K562 (cell line): Measurements from ENCODE around the gene SLC6A9. TPM values are rescaled to one million over a fixed set of nuclear protein-coding genes. Genes with fewer than 3 reads are reported as not detected.
A peak's percentile ranks its signal among the peaks of the same experiment; 100 is the strongest.

Experiments used
- ESRRA ChIP-seq: fragments of 450-650 bp; IDR thresholded peaks from 2 replicates; pipeline ENCODE4 v1.6.1; 2014; ENCODE audit warnings: low read depth, mild to moderate bottlenecking, moderate library complexity, borderline replicate concordance
- JUNB ChIP-seq: fragments of 450-650 bp; formaldehyde crosslinking; conservative IDR thresholded peaks from 2 replicates; pipeline ENCODE4 v1.4.0; 2020; ENCODE audit warnings: mild to moderate bottlenecking
- MIER1 ChIP-seq: fragments of 450-650 bp; IDR thresholded peaks from 2 replicates; pipeline ENCODE4 v1.6.1; 2016; ENCODE audit warnings: antibody characterized with exemption, mild to moderate bottlenecking, low read depth
- NR2C2 ChIP-seq, 2 experiments: fragments of 200-800 bp in 1 of 2; sonication (Bioruptor generic) in 1 of 2; sonication (generic) in 1 of 2; formaldehyde crosslinking in 1 of 2; IDR thresholded peaks; 2 replicates each; pipeline versions ENCODE4 v1.6.1 to v1.8.0; 2016 to 2022; ENCODE audit warnings: mild to moderate bottlenecking in 1 of 2, missing compliant biosample characterization in 1 of 2, missing genetic modification characterization in 1 of 2, missing genetic modification reagents in 1 of 2
- OTX1 ChIP-seq: fragments of 450-650 bp; formaldehyde crosslinking; IDR thresholded peaks from 2 replicates; pipeline ENCODE4 v1.4.0; 2022; ENCODE audit warnings: mild to moderate bottlenecking
- RBM39 ChIP-seq: fragments of 200-400 bp; formaldehyde crosslinking; optimal IDR thresholded peaks from 2 replicates; pipeline ENCODE3; 2018; ENCODE audit warnings: low read depth, low read length
- YBX1 ChIP-seq: fragments of 450-650 bp; IDR thresholded peaks from 2 replicates; pipeline ENCODE4 v1.7.1; 2016; ENCODE audit warnings: mild to moderate bottlenecking
- ZBTB33 ChIP-seq: sonication (generic); formaldehyde crosslinking; IDR thresholded peaks from 2 replicates; pipeline ENCODE4 v1.8.1; 2023; ENCODE audit warnings: mild to moderate bottlenecking, missing genetic modification reagents
- ZKSCAN8 ChIP-seq: fragments of 200-800 bp; sonication (Bioruptor generic); IDR thresholded peaks from 2 replicates; pipeline ENCODE4 v1.6.1; 2016; ENCODE audit warnings: missing genetic modification characterization, missing compliant biosample characterization
- ZNF217 ChIP-seq: sonication (generic); formaldehyde crosslinking; IDR thresholded peaks from 2 replicates; pipeline ENCODE4 v1.8.0; 2022; ENCODE audit warnings: mild to moderate bottlenecking, missing genetic modification reagents
- ZNF766 ChIP-seq: fragments of 200-800 bp; sonication (Bioruptor generic); conservative IDR thresholded peaks from 2 replicates; pipeline ENCODE4 v1.6.1; 2016; ENCODE audit warnings: missing genetic modification characterization, missing compliant biosample characterization
- polyA plus RNA-seq, 8 experiments: library from polyadenylated mRNA; depleted of rRNA in 4 of 8; stranded (reverse) in 5 of 8; unstranded in 3 of 8; fragments of >200 nt; fragmentation: Nextera tagmentation in 2 of 8; fragmentation: Illumina TruSeq in 1 of 8; extraction: Ambion mirVana in 2 of 8; extraction: Trizol in 1 of 8; gene quantifications; 2 replicates each; pipeline versions ENCODE4 v1.2.1 to v1.2.3, GENCODE V29; 2011 to 2014; ENCODE audit warnings: inconsistent platforms in 1 of 8, missing spikeins in 1 of 8
- total RNA-seq, 7 experiments: library from RNA; depleted of rRNA in 6 of 7; stranded (reverse); fragments of >200 nt in 6 of 7; fragmentation: Illumina TruSeq in 2 of 7; extraction: Trizol in 2 of 7; gene quantifications; 2 replicates each; pipeline versions ENCODE4 v1.2.1 to v1.2.3, GENCODE V29; 2011 to 2021; ENCODE audit warnings: low replicate concordance in 1 of 7
- TF ChIP-seq, protein P1 (sequence below): fragments of 450-650 bp; IDR thresholded peaks from 2 replicates; pipeline ENCODE4 v1.6.1; 2016; ENCODE audit warnings: antibody characterized with exemption
- TF ChIP-seq, protein P2 (sequence below): fragments of 450-650 bp; formaldehyde crosslinking; conservative IDR thresholded peaks from 2 replicates; pipeline ENCODE4 v1.4.0; 2022; ENCODE audit warnings: mild to moderate bottlenecking, missing genetic modification characterization

Gene SLC6A9
- total and polyA plus RNA-seq, 9 of the 15 experiments (the other 6 are each of a cell fraction or from before 2014, with no cell fraction given): 0.17 to 18.7 (median 2.9) TPM

- TF ChIP-seq ZKSCAN8 (CRISPR knock-in tag) (no peak), ZNF217 (CRISPR knock-in tag) (no peak), MIER1 (peak; percentile 33; the same call in 1 of the 2 replicates), OTX1 (CRISPR knock-in tag) (peak; percentile 56), ZBTB33 (CRISPR knock-in tag) (peak; percentile 30; the same call in 1 of the 2 replicates), RBM39 (no peak), ZNF766 (CRISPR knock-in tag) (0 out of 2 replicates have a peak, but pooled peaks have one; percentile 31), YBX1 (no peak), ESRRA (no peak), NR2C2 (CRISPR knock-in tag; IDR thresholded peaks at IDR 0.05) (no peak), NR2C2 (tag; IDR thresholded peaks at IDR 0.05) (0 out of 2 replicates have a peak, but pooled peaks have one; percentile 92), JUNB (CRISPR knock-in tag) (no peak)
- TF ChIP-seq, protein P1, sequence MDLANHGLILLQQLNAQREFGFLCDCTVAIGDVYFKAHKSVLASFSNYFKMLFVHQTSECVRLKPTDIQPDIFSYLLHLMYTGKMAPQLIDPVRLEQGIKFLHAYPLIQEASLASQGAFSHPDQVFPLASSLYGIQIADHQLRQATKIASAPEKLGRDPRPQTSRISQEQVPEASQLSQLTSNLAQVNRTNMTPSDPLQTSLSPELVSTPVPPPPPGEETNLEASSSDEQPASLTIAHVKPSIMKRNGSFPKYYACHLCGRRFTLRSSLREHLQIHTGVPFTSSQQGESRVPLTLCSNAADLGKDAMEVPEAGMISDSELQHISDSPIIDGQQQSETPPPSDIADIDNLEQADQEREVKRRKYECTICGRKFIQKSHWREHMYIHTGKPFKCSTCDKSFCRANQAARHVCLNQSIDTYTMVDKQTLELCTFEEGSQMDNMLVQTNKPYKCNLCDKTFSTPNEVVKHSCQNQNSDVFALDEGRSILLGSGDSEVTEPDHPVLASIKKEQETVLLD: peak; percentile 18; the same call in 1 of the 2 replicates
- TF ChIP-seq, protein P2, sequence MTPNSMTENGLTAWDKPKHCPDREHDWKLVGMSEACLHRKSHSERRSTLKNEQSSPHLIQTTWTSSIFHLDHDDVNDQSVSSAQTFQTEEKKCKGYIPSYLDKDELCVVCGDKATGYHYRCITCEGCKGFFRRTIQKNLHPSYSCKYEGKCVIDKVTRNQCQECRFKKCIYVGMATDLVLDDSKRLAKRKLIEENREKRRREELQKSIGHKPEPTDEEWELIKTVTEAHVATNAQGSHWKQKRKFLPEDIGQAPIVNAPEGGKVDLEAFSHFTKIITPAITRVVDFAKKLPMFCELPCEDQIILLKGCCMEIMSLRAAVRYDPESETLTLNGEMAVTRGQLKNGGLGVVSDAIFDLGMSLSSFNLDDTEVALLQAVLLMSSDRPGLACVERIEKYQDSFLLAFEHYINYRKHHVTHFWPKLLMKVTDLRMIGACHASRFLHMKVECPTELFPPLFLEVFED (CRISPR knock-in tag): 0 out of 2 replicates have a peak, but pooled peaks have one; percentile 19
Observed at GRCh38 chr1:43969416-43969745, 61.9 kb downstream of the SLC6A9 start (continued).
